Stimulated activated CD4-positive, alpha-beta T cell treated with anti-CD3 and anti-CD28 coated beads, Interleukin-1b, Interleukin-23, amount 100 ng/mL, for 48 hours (primary cell): ENCODE measurements around the gene TRIM62.
"Not testable (repeated sequence)": the region's sequence is repeated elsewhere in the genome, so short reads cannot be mapped to it uniquely, and the experiment has no call there.

ENCODE experiments used
- DNase-seq: peaks from one replicate; pipeline ENCODE4 v3.0.0-alpha.2; 2020

TRIM62 gene

GRCh38 chr1:33157131-33157530 is 24.7 kb downstream of the TRIM62 start:
- DNase-seq: no peak

GRCh38 chr1:33155877-33156538 is 25.8 kb downstream of the TRIM62 start:
- DNase-seq: no peak

- no peak for DNase-seq
Observed at GRCh38 chr1:33153650-33154049, 28.2 kb downstream of the TRIM62 start.

GRCh38 chr1:33152685-33153432 is 29.0 kb downstream of the TRIM62 start:
- no peak for DNase-seq

GRCh38 chr1:33151116-33151515 is 30.7 kb downstream of the TRIM62 start:
- no peak for DNase-seq

GRCh38 chr1:33150522-33150921 is 31.3 kb downstream of the TRIM62 start:
- DNase-seq: no peak

- DNase-seq: no peak
Observed at GRCh38 chr1:33149453-33150190, 32.2 kb downstream of the TRIM62 start.

GRCh38 chr1:33148615-33149014 is 33.2 kb downstream of the TRIM62 start:
- DNase-seq: no peak

- no peak for DNase-seq
Observed at GRCh38 chr1:33147997-33148314, 33.9 kb downstream of the TRIM62 start.

GRCh38 chr1:33147275-33147996 is 34.4 kb downstream of the TRIM62 start:
- DNase-seq: no peak

- DNase-seq: no peak
Observed at GRCh38 chr1:33146003-33146402, 35.8 kb downstream of the TRIM62 start.

GRCh38 chr1:33143698-33144097 is 38.1 kb downstream of the TRIM62 start:
- DNase-seq: no peak

- no peak for DNase-seq
Observed at GRCh38 chr1:33143176-33143575, 38.7 kb downstream of the TRIM62 start.

- no peak for DNase-seq
Observed at GRCh38 chr1:33142483-33143064, 39.3 kb downstream of the TRIM62 start.

- DNase-seq: no peak
Observed at GRCh38 chr1:33141781-33142180, 40.1 kb downstream of the TRIM62 start.

GRCh38 chr1:33141216-33141615 is 40.6 kb downstream of the TRIM62 start:
- no peak for DNase-seq

- no peak for DNase-seq
Observed at GRCh38 chr1:33140153-33141149, 41.4 kb downstream of the TRIM62 start.

- DNase-seq: no peak
Observed at GRCh38 chr1:33137800-33138199, 44.0 kb downstream of the TRIM62 start.

- DNase-seq: not testable (repeated sequence)
Observed at GRCh38 chr1:33136041-33136440, 45.8 kb downstream of the TRIM62 start.

GRCh38 chr1:33133478-33134105 is 48.3 kb downstream of the TRIM62 start:
- no peak for DNase-seq

GRCh38 chr1:33132549-33132948 is 49.3 kb downstream of the TRIM62 start:
- DNase-seq: peak; percentile 28
